ENCODE results near the gene CARD6. TPM values are rescaled to one million over a fixed set of nuclear protein-coding genes. Genes with fewer than 3 reads are reported as not detected.
A peak's percentile ranks its signal among the peaks of the same experiment; 100 is the strongest.

The CARD6 gene
- total RNA-seq, 6 experiments from 2014 or later = 1.4 to 3.7 (median 3.4) TPM

DNA sequence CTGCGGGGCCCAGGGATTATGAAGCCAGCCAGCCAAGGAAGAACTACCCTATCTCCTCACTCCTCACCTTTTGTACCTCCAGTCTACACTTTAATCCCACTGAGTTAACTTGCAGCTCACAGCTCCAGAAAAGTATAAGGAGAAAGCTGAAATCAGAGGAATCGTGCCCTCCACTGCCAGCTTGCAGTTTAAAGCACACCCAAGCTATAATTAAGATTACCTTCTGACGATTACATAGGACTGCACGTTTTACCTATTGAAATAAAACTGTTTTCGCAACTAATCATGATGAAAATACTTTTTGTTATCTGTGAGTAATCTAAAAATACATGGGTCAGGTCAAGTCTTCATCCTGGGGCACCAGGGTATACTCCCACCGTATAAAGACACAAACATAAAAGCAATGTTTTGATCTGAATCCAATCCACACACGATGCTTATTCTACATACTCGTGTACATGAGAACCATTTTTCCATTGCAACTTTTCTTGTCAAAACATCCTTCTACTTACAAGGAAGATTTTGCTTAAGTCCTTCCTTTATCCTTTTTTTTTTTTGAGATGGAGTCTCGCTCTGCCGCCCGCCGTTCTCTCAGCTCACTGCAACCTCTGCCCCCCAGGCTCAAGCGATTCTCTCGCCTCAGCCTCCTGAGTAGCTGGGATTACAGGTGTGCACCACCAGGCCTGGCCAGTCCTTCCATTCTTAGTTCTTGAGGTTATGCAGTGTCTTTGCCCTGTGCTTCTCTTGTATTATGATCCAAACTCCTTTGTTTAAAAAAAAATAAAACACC is 13.8 kb upstream of the CARD6 start:
- Mint-ChIP-seq H3K9me3 (no peaks in the 10 kb centered on the region), H3K4me3 (no peak overlapping the region; the same call in 1 of the 2 replicates), H3K27ac (peak overlapping the region; percentile 67), H3K27me3 (ENCODE audit: insufficient read depth) (peaks cover 20% of the 10 kb centered on the region), H3K36me3 (ENCODE audit: low read depth) (peaks cover 56% of the 10 kb centered on the region), H3K4me1 (ENCODE audit: low read depth) (peaks cover 50% of the 10 kb centered on the region)
- DNase-seq = no peak
- TF ChIP-seq CTCF (IDR thresholded peaks at IDR 0.05) = no peak

DNA sequence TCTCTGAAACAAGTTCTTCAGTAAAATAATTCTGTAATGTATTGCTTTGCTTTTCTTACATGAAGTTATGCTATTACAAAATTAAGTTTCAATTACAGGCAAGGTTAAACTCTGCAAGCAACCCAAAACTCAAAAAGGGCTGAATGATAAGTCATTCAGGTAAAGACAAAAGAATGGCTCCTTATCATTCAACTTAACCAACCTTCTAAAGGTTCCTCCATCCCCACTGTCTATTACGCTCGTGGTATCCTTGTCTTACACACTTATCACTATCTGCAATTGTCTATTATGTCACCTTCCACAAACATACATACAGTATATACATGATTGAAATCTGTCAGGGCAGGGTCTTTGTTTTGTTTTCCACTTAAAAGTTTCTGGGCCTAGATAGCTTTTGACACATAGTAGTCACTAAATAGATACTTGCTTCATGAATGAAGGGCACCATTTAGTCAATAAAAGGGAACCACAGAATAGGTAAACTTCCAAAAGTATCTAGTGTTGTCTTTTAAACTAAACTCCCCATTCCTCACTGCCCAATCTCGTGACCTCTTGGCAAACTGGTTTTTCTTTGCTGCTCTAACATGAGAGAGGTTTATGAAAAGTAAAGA is 13.0 kb upstream of the CARD6 start:
- Mint-ChIP-seq H3K9me3 (no peaks in the 10 kb centered on the region), H3K27ac (peak overlapping the region; percentile 64), H3K36me3 (ENCODE audit: low read depth) (peaks cover 63% of the 10 kb centered on the region), H3K4me3 (no peak overlapping the region), H3K4me1 (ENCODE audit: low read depth) (peaks cover 57% of the 10 kb centered on the region), H3K27me3 (ENCODE audit: insufficient read depth) (peaks cover 20% of the 10 kb centered on the region)
- DNase-seq = no peak
- TF ChIP-seq CTCF (IDR thresholded peaks at IDR 0.05) = no peak

DNA sequence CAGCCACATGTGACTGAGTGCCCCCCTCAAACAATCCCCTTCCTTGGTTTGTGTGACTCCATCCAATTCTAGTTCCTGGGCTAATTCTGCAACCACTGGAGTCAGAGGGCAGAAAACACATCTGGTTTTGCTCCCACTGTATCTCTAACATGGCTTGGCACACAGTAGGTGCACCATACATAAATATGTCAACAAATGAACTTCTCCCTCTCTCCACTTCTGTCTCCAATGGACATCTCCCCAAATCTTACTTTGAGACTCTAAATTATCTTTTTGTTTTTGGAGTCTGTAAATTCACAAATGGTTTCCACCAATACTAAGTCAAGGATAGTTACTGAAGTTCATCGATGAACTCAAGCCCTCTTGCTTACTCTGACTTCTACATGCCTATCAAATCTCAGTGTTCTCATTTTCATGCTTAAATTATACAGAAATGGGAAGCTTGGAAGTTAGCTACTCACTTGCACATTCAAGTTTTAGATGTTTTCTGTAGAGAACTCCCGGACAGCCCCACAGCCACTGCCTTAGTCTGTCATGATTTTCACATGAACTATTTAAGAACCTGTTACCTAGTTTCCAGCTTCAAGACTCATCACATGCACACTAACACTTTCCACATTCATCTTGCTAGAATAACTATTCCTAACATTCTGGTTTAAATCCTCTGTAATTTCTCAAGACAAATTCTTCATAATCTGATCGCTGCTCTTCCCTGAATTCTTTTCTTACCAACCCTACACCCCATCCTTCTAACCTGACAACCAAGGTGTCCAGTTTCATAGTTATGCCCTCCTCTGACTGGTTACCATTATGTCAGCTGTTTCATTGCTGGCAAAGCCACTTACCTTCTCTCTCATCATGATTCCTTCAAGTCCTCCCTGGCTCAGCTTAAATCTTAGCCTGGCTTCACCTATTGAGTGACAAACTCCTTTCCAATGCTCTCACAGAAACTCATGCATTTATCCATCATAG is 12.2 kb upstream of the CARD6 start:
- peaks cover 72% of the 10 kb centered on the region for H3K36me3 Mint-ChIP-seq (ENCODE audit: low read depth)
- H3K27me3 Mint-ChIP-seq (ENCODE audit: insufficient read depth) = peaks cover 20% of the 10 kb centered on the region
- peak overlapping the region; percentile 64 for H3K27ac Mint-ChIP-seq
- DNase-seq = no peak
- H3K4me3 Mint-ChIP-seq = peak overlapping the region; percentile 27; the same call in 1 of the 2 replicates
- TF ChIP-seq CTCF (IDR thresholded peaks at IDR 0.05) = no peak
- peaks cover 66% of the 10 kb centered on the region for H3K4me1 Mint-ChIP-seq (ENCODE audit: low read depth)
- no peaks in the 10 kb centered on the region for H3K9me3 Mint-ChIP-seq

GRCh38 chr5:40829748-40830533 is 11.2 kb upstream of the CARD6 start:
- no peak for TF ChIP-seq CTCF (IDR thresholded peaks at IDR 0.05)
- no peak overlapping the region for H3K4me3 Mint-ChIP-seq
- peak overlapping the region; percentile 67 for H3K27ac Mint-ChIP-seq
- H3K27me3 Mint-ChIP-seq (ENCODE audit: insufficient read depth) = peaks cover 22% of the 10 kb centered on the region
- DNase-seq = no peak
- H3K4me1 Mint-ChIP-seq (ENCODE audit: low read depth) = peaks cover 61% of the 10 kb centered on the region
- H3K36me3 Mint-ChIP-seq (ENCODE audit: low read depth) = peaks cover 82% of the 10 kb centered on the region
- no peaks in the 10 kb centered on the region; the same call in 1 of the 2 replicates for H3K9me3 Mint-ChIP-seq
